HG03066 (cell line): ENCODE measurements around the gene PIK3AP1.
A peak's percentile ranks its signal among the peaks of the same experiment; 100 is the strongest.
"Not testable (repeated sequence)": the region's sequence is repeated elsewhere in the genome, so short reads cannot be mapped to it uniquely, and the experiment has no call there.

ENCODE experiments used
- ATAC-seq: cut with Tn5 transposase; IDR thresholded peaks from one replicate; pipeline ENCODE4 v1.9.1; 2021; ENCODE audit warnings: low read depth; ENCODE audit not compliant: unreplicated experiment

Gene PIK3AP1, protein sequence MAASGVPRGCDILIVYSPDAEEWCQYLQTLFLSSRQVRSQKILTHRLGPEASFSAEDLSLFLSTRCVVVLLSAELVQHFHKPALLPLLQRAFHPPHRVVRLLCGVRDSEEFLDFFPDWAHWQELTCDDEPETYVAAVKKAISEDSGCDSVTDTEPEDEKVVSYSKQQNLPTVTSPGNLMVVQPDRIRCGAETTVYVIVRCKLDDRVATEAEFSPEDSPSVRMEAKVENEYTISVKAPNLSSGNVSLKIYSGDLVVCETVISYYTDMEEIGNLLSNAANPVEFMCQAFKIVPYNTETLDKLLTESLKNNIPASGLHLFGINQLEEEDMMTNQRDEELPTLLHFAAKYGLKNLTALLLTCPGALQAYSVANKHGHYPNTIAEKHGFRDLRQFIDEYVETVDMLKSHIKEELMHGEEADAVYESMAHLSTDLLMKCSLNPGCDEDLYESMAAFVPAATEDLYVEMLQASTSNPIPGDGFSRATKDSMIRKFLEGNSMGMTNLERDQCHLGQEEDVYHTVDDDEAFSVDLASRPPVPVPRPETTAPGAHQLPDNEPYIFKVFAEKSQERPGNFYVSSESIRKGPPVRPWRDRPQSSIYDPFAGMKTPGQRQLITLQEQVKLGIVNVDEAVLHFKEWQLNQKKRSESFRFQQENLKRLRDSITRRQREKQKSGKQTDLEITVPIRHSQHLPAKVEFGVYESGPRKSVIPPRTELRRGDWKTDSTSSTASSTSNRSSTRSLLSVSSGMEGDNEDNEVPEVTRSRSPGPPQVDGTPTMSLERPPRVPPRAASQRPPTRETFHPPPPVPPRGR

DNA sequence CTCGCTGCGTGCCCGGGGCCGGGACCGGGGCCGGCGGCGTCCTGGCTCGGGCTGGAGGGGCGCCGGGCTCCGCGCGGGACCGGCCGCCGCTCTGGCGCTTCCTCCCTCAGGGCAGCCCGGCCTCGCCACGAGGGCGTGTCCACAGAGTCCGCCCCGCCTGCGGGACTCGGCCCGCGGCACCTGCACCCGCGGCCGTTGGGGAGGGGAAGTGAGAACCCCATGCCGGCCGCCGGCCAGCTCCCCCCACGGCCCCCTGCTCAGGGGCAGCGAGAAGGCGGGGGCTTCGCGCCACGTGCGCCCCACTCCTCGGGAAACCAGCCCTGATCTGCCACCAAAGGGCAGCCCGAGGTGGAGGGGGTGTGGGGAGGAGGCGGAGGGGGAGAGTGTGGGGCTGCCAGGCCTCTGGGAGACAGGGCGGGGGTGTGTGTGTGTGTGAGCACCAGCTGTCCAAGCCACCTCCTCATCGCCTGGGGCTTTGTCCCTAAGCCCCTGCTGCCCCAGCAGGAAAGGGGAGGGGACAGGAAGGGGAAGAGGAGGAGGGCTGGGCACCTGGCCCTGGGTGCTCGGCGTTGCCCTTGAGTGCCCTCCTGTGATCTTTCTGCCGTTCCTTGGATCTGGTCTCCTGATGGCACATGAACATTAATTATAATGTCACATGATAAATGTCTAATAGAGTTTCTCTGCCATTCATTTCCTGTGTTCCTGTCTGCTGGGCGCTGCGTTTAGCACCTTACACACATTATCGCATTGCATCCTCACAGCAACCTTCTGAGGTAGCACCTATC lies at the start of gene PIK3AP1:
Gene PIK3AP1, minus strand, starts transcription at position 93 of the 785 bp plus-strand sequence. CDS start 120 bp downstream, outside the sequence.
- ATAC-seq, result peak; percentile 67

DNA sequence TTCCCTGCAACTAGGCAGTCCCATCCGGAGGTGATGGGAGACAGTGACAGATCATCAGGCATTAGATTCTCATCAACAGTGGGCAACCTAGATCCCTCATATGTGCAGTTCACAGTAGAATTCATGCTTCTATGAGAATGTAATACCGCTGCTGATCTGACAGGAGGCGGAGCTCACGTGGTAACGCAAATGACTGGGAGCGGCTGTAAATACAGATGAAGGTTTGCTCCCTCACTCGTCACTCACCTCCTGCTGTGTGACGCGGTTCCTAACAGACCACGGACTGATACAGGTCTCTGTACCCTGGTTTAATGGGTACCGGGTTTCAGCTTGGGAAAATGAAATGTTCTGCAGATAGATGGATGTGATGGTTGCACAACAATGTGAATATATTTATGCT lies 47.8 kb upstream of the PIK3AP1 start:
- no peak for ATAC-seq

DNA sequence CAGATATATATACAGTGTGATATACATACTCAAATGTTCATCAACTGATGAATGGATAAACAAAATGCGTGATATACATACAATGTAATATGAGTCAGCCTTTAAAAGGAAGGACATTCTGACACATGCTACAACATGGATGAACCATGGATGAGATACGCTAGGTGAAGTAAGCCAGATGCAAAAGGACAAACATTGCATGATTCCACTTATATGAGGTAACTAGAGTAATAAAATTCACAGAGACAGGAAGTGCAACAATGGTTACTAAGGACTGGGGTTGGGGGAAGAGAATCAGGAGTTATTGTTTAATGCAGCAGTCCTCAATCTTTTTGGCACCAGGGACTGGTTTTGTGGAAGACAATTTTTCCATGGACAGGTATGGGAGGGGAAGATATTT lies 47.3 kb upstream of the PIK3AP1 start:
- no peak for ATAC-seq

DNA sequence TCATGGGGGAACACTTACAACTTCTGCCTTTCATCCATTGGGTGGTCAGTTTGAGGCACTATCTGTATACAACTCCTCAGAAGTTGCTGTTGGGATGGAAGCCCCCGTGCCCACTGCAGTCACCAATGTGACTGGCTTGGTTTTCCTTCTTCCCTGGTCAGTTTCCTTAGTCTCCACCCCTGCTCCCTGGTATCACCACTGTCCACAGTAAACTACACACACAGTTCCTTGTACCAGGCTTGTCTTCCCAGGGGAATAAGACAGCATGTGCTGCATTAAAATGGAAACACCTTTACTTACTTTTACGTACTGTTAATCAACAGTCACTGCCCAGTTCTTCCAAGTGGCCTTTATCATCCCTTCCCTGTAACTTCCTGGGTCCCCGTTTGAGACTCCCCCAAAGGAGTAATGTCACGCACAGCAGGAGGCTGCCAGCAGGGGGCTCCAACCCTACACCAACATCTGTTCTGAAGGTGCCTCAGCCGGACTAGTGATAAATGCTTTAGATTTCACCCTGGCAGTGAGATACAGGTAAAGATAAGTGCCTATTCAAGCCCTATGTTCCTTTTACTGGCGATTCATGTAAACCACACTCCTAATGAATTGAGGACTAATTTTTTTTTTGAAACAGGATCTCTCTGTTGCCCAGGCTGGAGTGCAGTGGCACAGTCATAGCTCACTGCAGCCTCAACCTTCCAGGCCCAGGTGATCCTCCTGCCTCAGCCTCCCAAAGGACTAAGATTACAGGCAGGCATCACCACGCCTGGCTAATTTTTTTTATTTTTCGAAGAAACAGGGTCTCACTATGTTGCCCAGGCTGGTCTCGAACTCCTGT lies 45.3 kb upstream of the PIK3AP1 start:
- ATAC-seq, result peak; percentile 56

DNA sequence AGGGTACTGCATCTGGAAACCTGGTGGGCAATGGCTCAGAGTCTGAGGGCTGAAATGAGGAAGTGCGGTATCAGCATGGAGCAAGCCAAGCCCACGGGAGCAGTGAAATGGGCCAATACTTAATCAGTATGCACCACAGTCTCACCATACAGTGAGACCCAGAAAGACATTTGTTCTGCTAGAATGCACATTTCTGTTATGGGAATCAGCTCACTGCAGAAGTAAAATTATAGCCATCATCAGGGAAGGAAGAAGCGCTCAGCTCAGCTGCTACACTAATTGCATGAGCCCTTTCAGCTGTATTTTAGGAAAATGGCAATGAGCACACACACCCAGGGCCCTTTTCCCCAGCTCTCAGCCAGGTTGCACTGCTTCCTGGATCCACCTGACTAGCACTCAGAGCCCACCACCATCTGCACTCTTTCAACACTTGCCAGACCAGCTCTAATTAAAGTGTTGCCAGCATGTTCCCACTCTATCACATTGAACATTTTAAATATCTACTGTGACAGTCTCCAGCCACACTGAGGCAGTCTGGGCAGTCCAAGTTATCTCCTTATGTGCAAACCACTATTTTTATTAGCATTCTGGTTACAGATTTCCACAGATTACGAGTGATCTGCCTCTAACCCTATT lies 44.2 kb upstream of the PIK3AP1 start:
- ATAC-seq, result no peak

DNA sequence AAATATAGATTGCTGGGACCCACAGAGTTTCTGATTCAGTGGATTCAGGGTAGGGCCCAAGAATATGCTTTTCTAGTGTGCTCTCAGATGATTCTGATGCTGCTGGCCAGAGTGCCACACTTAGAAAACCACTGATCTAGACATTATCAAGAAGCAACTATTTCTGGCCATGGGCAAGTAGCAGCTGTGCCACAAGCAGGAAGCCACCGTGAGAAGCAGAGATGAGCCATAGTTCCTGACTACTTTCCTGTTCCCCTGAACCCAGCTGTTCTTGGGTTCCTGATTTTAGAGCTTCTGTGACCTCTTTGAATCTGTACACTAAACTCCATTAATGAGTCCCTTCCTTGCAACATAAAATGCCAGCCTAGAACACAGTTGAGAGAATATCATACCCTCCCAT lies 38.1 kb upstream of the PIK3AP1 start:
- peak; percentile 81 for ATAC-seq

DNA sequence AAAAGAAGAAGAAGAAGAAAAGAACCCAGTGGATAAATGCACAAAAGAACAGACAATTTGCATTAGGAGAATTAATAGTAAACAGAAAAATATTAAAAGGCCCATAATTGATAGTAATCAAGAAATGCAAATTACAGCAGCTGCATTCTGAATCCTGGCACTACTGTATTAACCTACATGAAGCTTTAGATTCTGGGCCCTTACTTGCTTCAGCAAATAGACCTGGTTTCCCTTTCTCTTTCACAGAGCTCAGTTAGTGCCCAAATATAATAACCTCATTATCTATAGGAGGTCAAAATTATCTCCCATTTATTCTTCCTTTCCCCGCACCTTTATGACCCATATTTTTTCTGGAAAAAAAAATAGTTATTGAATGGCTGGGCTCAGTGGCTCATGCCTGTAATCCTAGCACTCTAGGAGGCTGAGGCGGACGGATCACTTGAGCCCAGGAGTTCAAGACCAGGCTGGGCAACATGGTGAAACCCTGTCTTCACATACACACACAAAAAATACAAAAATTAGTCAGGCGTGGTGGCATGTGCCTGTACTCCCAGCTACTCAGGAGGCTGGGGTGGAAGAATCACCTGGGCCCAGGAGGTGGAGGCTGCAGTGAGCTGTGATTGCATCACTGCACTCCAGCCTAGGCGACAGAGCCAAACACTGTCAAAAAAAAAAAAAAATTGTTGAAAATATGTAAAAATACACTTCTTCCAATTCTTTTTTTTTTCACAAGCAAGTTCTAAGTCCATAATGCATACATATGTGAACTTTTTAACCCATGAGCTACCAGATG lies 36.0 kb upstream of the PIK3AP1 start:
- no peak for ATAC-seq

DNA sequence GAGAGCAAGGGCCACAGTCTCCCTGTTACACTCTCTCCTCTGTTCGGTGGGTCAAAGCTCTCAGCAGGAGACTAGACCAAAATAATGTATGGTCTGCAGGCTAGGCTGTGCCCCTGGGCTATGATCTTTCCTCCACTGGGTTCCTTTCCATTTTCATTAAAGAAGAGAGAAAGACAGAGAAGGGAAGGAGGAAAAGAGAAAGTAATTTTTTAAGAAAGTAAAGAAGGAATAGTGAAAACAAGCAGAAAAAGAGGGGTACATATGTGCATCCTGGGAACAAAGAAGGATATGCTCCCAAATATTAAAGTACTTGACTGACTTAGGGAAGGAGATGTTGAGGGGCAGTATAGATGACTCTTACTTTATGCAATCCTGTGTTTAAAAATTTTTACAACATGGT lies 33.6 kb upstream of the PIK3AP1 start:
- no peak for ATAC-seq

DNA sequence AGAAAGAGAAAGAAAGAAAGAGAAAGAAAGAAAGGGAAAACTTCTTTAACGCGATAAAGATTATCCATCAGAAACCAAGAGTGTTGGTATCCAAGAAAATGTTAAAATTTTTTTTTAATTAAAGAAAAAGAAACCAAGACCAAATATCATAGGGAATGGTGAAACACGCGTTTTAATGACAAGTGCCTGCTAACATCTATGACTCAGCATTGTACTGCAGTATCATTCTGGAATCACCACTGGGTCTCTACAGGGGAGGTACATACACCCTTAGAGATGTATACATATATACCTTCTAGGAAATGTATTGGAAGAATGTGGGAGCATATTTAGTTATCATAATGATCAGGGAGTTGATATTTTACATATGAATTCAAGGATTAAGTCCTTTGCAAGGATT lies 32.1 kb upstream of the PIK3AP1 start:
- no peak for ATAC-seq

DNA sequence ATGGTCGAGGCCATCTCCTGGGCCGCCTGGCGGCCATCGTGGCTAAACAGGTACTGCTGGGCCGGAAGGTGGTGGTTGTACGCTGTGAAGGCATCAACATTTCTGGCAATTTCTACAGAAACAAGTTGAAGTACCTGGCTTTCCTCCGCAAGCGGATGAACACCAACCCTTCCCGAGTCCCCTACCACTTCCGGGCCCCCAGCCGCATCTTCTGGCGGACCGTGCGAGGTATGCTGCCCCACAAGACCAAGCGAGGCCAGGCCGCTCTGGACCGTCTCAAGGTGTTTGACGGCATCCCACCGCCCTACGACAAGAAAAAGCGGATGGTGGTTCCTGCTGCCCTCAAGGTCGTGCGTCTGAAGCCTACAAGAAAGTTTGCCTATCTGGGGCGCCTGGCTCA lies 30.0 kb upstream of the PIK3AP1 start:
- ATAC-seq, result not testable (repeated sequence)

DNA sequence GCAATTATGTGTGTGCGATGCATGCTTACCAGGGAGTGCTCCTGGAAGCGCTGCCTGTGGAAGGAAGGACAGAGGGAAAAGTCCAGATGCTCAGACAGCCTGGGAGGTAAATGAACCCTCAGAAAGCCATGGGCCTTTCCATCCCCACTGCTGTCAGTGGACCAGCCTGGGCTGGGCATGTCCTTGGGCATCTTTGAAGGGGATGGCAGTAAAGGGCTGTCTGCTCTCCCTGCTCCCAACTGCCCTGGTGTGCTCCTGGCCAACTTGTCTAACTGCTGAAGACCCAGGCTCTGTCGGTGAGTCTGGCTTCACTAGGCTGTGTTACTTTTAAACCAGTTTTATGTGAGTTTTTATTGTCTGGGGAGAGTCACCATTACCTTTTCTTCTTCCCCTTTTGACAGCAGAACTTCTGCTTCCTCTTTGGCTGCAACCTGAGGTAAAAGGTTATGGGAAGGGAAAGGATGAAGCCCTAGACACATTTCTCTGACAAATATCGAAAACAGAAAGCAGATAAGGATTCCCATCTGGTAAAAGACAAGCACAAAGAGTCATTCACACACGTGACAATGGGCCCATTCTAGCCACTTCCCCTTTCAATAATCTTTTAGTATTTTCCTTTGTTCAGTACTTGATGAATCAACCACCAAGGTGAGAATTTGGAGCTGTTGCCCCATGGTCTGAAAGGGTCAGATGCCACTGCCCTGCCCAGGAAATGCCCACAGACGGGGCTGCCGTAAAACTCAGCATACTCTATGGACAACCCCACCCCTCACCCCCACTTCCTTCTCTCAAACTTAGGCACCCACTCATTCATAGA lies 27.6 kb upstream of the PIK3AP1 start:
- ATAC-seq, result peak; percentile 93

DNA sequence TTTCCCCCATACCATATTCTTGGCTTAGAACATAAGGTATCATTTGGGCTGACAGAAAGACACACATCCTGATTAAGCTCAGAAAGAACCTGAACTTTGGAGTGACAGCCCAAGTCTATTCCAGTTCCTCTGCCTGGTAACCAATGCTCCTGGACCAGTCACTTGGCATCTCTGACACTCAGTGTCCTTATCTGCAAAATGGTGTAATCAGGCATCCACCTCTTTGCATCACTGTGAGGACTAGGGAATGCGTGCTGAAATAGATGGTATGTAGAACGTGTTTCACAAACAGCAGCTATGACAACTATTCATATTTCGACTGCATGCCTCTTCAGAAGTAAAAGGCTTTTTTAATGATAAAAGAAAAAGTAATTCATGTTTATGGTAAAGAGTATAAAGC lies 26.2 kb upstream of the PIK3AP1 start:
- ATAC-seq, result no peak

DNA sequence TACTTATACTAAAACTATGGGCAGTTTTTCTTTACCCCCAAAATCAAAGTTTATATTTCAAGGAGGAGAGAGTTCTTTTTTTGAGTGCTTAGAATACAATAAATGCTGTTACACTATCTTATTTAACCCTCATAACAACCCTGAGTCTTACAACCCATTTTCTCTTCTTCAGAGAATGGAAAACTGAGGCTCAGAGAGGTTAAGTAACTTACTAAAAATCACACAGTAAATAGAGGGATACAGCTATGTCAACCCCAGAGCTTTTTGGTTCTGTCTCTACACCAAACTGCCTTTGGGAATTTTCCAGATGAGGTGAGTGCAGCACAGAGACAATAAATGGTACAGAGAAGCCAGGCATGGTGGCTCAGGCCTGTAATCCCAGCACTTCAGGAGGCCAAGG lies 25.6 kb upstream of the PIK3AP1 start:
- no peak for ATAC-seq

DNA sequence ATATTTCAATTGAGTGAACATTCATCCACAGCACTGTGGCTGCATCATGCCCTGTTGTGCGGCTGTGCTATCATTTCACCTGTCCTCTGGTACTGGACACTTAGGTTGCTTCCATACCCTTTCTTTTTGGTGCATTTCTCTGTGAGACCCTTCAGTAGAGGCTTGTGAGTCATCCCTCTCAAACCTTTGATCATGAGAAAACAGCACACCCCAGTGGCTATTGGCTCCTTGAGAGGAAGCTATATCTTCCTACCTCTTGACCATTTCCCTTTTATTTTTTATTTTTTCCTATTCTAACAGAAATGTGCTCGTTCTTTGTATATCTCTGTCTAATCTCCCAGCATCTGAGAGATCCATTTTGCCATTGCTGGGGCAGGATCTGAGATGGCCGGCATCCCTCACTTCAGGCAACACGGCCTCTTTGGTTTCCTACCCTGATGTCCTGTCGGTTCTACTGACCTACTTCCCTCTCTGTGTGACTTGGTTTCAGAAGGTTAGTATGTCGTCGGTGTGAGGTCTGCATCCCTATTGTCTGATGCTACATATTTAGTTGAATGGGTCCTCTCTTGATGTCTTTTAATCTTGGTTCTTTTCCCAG lies 23.8 kb upstream of the PIK3AP1 start:
- ATAC-seq, result no peak

DNA sequence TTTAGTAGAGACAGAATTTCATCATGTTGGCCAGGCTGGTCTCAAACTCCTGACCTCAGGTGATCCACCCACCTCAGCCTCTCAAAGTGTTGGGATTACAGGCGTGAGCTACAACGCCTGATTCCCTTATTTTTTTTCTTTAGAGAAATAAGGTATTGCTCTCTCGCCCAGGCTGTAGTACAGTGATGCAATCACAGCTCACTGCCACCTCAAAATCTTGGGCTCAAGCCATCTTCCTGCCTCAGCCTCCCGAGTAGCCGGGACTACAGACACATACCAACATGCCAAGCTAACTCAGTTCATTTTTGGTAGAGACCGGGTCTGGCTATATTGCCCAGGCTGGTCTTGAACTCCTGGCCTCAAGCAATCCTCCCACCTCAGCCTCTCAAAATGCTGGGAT lies 21.2 kb upstream of the PIK3AP1 start:
- not testable (repeated sequence) for ATAC-seq

DNA sequence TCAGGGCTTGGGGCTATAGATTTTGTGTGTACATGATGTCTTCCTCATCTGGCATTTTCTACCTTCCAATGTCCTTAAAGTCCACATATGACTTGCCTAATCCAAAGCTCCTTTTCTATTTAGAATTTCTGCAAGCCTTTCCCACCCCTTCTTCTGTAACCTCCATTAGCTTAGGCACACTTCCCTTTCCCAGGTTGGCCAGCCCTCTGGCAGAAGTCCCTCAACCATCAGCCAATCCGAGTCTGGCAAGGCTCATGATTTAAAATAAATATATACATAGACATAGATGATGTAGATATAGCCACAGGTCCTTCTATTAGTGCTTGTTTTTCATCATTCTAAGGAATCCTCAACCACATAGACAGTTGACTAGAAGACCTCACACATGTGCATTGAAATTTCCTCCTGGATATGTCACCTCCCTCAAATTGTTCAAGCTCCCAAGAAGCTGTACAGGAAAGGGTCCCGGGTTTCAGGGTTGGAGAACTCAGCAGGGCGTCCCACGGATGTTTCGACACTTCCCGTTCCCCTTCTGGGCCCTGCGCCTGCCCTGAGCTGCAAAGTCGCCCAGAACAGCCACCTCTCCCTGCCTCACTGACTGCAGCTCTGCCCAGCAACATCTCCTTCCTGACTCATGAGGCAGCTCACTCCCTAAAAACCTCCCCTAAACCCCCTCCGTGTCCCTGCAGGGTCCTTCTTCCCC lies 20.4 kb upstream of the PIK3AP1 start:
- no peak for ATAC-seq

DNA sequence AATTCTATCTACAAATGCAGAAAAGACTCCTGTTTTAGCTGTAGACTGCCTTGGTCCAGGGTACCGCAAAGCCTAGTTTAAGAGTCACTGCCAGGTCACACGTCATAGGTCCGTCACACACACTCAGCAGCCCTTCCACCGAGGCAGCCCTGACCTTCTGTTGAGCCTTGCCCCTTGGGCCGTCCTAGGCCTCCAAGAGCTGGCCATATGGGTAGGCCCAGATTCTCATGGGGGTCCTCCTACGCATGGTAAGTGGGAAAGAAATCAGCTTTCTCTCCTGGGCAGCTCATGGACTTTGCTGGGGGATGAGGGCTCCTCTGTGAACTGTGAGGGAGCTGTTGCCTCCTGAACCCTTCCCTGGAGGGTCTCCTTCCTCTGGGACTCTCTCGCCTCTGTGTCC lies 19.8 kb upstream of the PIK3AP1 start:
- ATAC-seq, result no peak
